GM21360 (cell line): Measurements from ENCODE around the gene VIT.
A peak's percentile ranks its signal among the peaks of the same experiment; 100 is the strongest.

Source experiments
- ATAC-seq: cut with Tn5 transposase; IDR thresholded peaks from one replicate; pipeline ENCODE4 v1.9.1; 2021; ENCODE audit warnings: mild to moderate bottlenecking, moderate library complexity; ENCODE audit not compliant: unreplicated experiment

Gene VIT

DNA sequence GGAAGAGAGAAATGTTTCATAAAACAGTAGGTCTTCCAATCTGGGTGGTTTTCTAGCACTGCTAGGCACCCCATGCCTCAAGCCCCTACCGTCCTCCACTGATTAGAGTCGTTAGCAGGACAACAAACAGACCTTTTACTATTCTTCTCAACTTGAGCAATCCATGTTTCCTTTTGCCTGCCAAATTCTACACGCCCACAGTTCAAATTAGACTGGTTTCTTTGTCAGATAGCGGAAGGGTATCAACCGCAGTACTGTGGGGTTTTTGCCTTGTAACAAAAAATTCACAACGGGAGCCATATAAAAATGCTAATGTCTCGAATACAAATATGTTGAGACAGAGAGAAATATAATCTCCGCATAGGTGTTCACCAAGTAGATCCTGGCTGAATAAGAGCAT, 59.9 kb downstream of the VIT start:
- ATAC-seq: no peak

DNA sequence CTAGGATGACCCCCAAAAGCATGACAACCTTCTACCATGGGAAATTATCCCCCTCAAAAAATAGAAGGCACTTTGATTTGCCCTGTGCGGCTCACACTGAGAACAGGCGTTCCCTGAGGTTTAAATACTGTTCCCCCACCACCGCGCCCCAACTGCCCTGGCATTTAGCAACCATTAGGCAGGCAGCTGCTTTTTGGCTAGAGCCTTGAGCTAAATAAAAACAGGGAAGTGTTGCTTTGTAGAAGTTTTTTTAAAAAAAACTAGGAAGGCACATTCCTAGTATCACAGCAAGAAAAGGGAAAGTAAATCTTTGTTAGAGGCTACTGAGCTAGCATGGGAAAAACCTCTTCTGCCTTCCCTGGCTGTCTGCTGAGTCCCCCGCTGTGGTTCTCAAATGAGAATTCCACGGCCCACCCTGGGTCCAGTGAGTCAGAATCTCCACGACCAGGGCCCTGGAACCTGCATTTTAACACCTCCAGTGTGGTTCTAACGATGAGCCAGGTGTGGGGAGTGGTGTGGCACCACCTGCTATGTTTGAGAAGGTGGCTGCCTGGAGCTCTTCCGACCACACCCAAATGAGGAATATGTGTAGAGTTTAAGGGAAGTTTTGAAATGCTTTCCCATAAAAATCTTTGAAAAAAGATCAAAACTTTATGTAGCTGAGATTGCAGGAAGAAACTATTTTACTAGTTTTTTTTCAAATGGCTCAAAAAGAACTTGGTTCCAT, 66.4 kb downstream of the VIT start:
- no peak for ATAC-seq

DNA sequence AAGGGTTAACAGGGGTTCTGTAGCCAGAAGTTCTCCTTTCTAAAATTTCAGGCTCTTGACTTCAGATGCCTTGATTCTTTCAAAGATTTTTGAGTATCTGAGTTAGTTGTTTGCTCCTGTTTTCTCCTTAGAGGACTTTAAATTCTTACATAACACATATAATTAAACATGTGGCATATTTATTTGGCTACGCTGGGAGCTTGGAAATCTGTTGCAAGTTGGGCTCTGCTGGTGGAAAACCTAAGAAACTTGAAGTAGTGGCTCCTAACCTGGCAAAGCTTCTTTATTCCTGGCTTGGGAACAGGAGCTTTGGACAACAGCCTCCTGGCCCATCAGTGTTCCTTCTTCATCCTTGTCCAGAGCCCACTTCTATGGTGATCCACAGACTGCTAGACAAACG, 72.6 kb downstream of the VIT start:
- no peak for ATAC-seq

DNA sequence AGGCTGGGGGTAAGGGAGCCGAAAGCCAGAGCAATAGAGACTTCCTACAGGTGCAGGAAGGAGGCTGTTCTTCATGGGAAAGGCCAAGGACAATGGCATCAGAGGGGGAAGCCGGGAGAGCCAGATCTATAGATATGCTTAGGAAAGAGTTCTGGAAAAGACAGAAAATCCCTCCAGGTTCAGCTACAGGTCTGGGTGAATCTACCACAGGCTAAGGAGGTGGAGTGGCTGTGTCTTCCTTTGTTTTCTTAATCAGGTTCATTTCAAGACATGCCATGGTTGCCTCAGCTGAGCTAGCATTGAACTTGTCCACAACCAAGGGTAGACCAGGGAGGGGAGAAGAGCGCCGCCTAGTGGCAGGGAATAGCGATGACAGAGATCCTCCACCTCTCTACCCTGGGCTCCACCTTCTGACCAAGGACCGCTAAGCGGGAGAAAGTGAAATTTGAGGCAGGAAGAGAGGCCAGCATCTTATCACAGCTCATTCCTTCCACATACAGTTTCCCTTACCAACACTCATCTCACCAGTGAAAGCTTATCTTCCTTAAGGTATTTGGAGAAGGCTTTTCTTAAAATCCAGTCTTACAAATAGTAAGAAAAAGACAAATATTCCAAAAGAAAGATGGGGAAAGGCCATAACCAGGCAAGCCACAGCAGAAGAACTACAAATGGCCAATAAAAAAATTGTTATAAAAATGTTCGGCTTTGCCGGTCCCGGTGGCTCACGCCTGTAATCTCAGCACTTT, 74.2 kb downstream of the VIT start:
- peak; percentile 81 for ATAC-seq

DNA sequence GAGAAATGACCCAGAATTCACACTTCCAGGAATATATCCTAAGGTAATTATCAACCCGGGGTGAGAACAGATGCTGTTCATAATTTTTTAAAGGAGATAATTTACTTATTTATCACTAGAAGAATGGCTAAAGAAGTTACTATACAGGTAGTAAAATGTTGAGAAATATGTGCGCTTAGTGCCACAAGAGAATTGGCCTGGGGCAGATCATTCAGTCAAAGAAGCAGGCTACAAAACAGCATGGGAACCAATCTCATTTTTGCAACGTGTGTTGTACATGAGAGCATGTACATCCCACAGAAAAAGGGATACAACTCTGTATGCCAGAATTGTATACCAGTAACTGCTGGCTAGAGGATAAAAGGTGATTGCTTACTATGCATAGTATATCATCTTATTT, 75.2 kb downstream of the VIT start:
- no peak for ATAC-seq

DNA sequence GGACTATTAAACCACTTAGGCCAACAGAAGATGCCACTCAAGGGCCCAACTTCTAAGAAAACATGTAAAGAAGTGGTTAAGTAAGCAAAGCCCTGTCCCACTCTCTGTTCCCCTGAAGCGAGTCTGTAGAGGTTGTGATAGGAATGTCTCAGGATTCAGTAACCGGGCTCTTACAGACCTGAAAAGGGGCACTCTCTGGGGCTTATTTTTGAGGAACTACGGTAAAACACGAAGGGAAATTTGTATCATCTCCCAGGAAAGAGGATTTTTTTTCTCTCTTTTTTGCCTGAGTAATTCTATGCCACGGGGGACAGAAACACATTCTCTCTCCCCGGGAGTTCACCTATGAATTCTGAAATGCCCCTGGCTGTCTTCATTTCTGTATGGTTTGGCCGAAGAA, 77.4 kb downstream of the VIT start:
- ATAC-seq: no peak

DNA sequence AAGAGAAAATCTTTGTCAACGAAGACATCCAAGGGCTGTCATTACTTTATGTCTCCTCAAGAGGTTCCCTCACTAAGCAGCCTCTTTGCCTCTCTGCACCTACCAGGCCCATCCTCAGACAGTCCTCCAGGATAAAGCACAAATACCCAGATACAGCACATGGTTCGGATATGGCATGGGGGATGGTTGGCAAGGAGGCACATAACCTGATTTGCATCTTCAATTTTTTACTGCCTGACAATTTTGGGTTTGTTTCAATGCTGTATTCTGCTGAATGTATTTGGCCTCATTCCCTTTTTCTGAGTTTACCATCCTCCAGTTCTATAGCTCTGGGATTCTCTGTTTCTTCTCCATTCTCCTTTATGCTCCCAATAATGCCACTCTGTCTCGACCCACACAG, 78.8 kb downstream of the VIT start:
- no peak for ATAC-seq

DNA sequence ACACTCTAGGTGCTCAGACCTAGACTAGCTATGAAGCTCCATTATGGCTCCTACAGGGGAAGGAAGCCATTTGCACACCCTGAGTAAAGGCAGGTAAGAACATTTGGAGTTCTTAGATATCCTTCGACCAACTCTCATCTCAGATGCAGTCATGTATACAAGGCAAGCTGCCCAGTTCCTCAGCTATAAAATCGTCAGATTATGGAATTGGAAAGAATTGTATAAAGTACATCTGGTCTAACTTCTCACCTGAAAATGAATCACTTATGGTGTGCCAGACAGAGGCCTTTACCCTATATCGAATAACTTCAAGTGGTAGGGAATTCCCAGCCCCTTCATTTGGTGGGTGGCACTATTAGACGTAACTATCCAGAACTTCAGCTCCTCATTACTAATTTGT, 79.3 kb downstream of the VIT start:
- ATAC-seq: no peak

DNA sequence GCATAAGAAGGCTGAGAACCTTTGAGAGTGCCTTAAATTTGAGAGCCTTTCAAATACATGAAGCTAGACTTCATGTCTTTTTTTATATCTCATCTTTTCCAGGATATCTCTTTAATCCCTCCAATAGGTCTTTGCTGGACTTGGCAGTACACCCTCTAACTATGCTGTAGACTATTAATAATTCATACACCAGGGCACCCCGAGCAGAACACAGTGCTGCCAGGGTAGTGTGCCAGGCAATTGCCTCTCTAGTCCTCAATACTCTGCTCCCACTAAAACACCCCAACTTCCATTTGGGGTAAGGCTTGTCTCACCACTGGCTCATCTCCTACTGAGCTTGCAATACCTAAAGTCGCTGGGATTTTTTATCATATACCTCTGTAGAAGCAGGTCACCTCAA, 80.8 kb downstream of the VIT start:
- no peak for ATAC-seq

DNA sequence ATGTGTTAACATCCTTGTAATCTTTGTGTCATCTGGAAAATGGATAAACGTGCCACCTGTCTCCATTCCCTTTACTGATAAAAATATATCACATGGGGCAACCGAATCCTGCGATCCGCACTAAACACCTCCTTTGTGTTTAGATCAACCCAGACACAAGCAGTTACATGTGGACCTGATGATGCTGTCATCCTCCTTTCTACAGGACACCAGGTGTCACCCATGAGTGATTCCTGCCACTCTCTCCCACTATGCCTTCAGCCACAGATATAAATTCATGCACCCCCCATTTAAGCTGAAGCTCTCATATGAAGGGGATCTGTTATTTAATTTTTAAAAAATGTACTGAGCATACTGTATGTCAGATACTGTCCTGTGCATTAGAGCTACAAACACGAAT, 81.3 kb downstream of the VIT start:
- ATAC-seq: no peak

DNA sequence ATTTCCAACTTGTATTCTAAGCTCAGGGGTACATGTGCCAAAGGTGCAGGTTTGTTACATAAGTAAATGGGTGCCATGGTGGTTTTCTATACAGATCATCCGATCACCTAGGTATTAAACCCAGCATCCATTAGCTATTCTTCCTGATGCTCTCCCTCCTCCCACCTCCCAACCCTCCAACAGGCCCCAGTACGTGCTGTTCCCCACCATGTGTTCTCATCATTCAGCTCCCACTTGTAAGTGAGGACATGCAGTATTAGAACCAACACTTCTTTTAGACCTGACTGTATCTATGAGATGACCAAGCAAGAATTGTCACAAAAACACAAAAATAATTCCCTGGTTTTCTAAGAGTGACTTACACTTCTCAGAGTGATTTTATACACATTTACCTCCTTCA, 83.0 kb downstream of the VIT start:
- no peak for ATAC-seq

DNA sequence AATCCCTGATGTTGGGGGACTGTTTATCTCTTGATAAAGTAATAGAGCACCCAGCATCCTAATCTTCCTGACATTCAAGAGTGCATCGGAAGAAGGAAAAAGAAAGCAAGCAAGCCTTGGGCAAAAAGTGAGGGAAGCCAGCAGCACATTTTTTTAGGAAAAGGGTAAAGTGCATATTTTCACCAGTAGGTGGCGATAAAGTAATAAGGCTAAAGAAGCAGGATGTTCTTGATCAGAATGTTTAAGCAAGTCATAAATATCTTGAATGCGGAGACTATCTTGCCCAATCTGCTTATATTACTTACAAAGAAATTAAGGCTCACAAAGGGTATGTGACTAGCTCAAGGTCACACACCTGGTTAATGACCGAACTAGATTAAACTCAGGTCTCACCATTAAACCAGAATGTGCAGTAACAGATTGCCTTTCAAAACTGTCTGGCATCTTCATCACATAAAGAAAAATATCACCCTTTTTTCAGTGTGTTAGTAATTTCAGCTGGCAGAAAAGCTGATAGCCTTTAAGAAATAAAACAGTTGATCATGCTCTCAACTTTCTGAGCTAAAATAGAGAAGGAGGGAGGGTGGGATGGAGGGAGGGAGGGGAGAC, 83.8 kb downstream of the VIT start:
- ATAC-seq: peak; percentile 56

DNA sequence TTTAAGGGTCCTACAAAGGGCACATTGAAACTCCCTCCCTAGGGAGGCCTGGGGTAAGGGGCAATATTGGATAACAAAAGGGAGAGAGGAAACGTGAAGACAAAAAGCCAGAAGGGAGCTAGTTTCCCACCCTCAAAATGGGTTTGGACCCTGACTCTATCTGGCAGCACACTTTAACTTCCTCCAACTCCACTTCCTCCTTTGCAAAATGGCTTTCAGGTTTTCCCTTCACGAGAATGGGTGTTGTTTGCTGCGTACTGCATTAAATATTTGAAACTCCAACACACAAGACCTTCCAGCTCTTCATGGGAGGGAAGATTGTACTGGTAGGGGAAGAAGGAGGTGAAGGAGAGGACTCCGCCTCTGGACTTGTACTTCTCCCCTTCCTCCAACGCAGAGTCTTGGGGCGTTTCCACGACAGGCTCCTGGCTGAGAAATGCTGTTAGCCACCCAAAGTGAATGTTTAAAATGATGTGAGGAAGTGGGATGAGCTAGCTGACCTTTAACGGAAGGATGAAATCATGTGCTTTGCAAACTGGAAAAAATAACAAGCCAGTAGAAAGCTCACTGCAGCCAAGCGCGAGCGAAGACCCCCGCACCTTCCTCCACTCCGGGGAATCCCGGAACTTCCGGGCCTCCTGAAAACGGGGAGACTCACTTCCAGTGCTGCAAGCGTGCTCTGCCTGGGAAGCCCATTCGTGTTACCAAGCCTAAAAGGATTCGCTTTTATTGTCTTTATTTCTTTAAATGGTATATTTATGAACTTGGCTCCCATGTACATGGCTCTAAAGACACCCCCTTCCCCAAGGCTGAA, 85.6 kb downstream of the VIT start:
- no peak for ATAC-seq

DNA sequence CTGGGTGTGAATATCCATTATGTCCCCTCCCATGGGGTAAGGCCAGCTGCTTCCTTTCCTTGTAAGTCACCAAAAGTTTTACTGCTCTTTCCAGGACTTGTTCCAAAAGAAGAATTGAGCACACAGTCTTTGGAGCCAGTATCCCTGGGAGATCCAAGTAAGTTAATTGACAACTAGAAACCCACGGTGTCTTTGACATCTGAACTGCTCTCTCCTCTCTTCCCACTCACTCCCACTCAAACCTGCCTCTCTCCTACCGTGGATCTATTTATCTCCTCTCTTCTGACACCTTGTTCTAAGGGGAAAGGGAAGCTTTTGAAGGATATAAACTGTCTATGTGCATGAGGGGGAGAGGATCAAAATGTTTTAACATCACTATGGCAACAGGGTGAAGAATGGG, 86.7 kb downstream of the VIT start:
- ATAC-seq: no peak

DNA sequence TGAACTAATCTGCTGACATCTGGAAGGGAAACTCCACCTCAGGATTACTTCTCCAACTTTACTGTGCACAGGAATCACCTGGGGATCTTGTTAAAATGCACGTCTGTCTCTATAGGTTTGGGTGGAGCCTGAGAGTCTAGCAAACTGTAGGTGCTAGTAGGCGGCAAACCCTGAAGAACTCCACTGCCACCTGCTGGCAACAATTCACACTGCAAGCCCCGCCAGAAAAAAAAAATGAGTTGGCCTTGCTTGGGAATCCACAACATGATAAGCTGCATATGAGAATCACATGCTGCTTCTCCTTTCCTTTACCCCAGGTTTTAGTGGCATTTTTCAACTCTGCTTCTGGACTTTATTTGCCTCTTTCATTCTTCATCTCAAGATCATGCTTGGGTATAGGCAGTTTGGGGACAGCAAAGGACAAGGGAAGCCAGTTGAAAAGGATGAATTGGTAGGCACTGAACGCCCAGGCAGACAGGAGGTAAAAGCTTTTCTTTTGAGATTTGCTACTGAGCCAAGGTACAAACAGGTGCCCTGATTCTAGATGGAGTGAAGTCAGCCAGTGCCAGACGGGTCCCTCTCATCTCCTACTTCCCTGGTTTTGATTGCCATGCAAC, 88.8 kb downstream of the VIT start:
- peak; percentile 52 for ATAC-seq

DNA sequence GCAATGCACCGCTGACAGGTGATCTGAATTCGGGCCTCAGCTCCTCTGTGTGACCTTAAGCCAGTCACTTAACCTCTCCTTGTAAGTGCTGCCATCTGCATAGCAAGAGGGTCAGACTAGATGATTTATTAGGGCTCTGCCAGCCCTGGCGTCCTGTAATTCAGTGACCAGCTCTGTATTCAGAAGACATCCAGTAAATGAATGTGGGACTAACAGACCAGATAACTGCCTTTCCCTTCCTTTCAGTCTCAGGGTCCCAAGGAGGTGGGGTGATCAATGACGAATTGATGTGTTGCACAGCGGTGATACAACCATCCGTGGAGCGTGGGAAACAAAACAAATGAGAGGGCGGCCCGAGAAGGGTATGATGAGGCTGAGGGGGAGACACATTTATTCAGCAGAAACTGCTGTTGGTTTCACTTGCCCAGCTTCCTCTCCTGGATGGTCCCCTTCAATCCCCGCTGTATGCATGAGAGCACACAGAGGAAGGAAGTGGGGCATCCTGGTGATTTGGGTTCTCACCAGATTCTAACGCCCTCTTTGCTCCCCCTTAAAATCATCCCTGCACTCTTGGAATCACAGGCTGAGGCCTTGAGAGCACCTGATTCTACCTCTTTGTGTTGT, 92.8 kb downstream of the VIT start:
- ATAC-seq: no peak

DNA sequence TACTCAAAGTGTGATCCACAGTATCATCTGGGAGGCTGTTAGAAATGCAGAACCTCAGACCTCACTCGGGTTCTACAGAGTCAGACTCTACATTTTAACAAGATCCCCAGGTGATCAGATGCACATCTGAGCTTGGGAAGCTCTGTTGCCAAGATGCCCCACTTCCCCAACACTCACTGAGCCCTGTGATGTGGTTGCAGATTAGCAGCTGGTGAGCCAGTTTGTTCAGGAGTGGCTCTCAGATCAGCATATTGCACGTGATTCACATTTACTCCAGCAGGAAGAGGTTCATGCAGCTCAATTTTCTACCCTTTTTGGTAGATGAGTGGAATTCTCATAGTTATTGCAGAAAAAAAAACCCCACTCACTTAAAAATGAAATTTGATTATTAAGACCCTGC, 96.4 kb downstream of the VIT start:
- ATAC-seq: no peak

DNA sequence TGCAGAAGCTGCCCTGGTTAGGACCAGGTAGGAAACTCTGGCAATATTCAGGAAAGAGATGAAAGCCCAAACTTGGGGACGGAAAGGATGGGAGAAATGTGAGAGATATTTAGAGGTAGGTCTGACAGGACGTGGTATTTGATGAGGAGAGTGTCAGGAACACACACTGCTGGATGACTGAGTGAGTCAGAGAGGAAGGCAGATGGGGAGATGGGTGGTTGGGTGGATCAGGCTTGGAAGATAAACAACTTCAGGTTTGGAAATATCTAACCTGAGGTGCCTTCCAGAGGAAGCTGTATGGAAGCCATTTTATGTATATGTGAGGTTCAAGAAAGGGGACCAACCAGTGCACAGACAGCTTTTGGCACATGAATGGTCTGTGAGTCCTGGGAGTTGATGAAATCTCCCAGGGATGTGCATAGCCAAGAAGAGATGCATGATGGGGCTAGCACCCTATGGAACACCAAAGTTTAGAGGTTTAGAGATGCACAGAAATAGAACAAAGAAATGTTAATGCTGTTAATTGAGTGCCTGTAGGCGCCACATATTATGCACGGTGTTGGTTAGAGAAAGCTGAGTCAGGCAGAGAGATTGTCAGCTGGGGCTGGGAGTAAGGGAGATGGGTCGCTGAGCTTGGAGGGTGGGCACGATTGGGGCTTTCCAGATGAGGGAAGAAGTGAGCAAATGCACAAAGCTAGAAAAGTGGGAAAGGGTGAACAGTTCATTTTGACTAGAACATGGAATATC, 101.0 kb downstream of the VIT start:
- no peak for ATAC-seq

DNA sequence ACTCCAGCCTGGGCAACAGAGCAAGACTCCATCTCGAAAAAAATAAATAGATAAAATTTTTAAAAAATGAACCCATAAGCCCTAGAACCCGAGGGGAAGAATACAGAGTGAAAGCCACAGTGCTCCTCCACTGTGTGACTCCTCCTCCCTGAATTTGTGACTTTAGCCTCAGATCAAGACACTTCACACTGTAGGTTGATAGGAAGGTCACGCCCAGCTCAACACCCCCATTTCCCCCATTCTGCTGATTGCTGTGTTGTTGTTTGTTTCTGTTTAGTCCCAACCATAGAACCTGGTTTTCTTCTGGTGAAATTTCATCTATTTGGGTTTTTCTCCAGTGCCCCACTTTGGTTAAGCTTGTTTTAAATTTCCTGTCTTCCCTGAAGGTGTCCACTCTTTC, 102.2 kb downstream of the VIT start:
- no peak for ATAC-seq

DNA sequence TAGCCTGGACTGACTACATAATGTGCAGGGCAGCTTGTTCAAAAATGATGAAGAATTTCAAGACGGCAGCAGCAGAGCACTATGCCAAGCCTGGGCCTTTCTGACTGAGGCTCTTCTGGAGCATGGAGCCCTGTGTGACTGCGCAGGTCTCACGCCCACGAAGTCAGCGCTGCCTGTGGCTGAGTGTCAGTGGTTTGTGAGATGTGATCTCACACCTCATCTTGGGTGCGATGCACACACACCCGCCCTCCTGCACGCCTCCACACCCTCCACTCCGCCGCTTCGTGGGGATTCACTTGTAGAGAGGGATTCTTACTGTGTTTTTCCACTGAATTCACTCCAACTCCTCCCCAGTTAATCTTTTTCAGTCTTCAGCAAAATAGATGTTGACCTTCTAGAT, 103.9 kb downstream of the VIT start:
- ATAC-seq: no peak
